GM18951 (cell line): ENCODE data around the gene TMOD2.

Experiments used
- POLR2A ChIP-seq: IDR thresholded peaks from 4 replicates; pipeline ENCODE4 v1.6.1; 2011; ENCODE audit warnings: mild to moderate bottlenecking; ENCODE audit not compliant: insufficient read length, insufficient read depth; ENCODE audit errors: extremely low read depth
- in situ Hi-C: fragments of 300-500 bp; cut with MboI; formaldehyde crosslinking; loops from one replicate; pipeline ENCODE4 v1.12.0; 2022; ENCODE audit warnings: low sequenced_read_pairs, mixed read lengths, inconsistent platforms; ENCODE audit not compliant: unreplicated experiment

The TMOD2 gene

DNA sequence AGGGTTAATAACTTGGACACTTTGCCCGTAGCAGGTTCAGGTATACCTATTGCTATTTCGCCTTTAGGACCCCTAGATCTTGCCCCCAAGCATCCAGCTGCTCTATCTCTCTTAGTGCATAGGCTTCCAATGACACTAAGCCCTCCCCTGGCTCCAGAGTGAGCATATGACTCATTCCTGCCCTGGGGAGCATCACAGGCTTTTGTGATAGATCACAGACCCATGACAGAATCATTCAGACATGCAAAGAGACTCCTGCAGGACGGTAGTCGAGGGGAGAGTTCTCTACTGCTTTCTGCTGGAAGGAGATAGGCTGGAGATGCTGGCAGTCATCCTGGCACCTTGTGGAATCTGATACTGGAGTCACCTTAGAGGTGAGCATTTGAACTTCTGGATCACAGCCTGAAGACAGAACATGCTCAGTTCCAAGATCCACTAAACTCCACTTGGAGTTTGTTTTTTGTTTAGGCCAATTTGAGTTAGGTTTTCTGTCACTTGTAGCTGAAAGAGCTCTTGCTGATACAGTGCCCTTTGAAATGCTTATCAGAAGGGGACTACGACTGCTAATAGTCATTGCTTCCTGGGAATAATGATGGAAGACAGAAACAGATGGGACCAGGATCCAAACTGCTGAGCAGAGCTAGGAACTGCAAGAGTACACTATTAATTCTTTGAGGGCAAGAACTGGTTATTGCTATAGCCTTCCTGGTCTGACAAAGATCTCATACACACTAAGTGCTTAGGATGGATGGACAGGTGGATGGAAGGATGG is 24.9 kb upstream of the TMOD2 start:
- in situ Hi-C loops = no loop called here

DNA sequence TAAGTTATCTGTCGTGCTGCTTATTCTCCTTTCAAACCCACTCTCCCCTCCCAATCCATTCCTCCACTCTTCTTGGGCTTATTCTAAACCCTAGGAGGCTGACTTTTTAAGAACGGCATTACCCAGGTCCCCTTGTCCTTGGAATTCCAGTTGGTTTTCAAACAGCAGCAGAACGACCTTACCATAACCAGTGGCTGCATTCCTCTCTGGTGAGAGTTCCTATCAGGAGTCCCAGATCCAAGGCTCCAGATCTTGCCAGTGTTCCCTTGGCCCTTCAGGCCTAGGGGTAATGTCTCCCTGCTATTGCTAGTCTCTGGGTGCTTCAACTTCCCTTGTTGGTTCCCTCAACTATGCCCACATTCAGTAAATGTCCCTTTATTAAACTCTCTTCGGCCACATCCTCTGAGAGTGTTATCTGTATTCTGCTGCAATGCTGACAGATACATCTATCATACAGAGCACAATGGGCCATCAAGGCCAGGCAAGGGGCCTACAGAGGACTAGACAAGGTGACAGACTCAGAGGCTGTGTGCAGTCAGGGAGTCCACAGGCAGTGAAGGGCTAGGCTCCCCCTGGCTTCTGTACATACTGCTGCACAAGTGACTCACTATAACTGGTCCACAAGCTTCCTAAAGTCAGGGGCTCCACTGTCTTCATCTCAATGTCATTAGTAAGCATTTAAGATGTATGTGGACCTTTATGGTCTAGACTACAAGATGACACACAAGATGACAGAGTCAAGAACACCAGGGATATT is 24.1 kb upstream of the TMOD2 start:
- TF ChIP-seq POLR2A = no peak
- in situ Hi-C loops = no loop called here

More for the DNA sequence above, 24.9 kb upstream of the TMOD2 start:
- peak; percentile 31 for TF ChIP-seq POLR2A

DNA sequence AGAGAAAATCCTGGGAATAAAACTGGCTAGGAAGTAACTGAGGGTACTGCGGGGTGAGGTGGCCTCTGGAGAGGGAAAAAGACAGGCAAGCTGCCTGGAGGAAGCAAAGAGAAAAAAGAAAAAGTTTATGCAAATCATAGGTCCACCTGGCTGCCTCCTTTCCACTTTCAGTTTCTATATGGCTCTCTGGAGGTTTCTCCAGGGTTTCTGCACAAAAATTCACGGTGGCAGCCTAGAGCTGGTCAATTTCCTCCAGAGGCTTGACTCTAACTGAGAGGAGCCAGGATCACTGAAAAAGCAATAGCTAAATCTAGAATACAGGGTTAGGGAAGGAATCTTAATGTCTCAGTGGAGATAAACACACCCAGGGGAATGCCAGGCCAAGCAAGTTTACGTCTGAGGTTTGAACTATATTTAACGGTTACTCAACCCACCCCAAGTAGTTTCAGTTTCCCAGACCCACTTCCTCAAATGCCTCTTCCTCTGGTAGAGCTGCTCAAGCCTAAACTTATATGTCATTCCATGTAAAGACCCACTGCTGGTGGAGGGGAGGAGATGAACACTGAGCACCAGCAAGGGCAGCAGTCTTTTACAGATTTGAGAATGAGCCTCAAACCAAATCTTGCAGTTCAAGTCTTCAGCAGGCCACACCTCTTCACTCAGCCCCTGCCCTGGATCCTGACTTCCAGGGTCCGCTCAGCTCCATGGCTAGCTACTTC is 19.7 kb upstream of the TMOD2 start:
- in situ Hi-C loops = no loop called here
- TF ChIP-seq POLR2A = peak; percentile 45

DNA sequence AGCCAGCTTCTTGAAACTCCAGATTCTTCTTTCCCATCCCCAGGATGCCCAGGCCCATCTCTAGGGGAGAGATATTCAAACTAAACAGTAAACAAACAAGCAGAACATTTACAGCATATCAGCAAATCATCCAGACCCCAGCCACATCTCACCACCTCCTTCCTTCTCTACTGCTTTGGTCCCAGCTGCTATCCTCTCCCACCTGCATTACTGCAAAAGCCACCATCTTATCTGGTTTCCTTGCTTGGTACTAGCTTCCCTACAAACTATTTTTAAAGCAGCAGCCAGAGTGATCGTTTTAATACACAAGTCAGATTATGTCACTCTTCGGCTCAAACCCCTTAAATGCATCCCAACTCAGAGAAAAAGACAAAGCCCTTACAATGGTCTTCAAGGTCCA is 18.8 kb upstream of the TMOD2 start:
- no peak for TF ChIP-seq POLR2A
- in situ Hi-C loops = no loop called here

DNA sequence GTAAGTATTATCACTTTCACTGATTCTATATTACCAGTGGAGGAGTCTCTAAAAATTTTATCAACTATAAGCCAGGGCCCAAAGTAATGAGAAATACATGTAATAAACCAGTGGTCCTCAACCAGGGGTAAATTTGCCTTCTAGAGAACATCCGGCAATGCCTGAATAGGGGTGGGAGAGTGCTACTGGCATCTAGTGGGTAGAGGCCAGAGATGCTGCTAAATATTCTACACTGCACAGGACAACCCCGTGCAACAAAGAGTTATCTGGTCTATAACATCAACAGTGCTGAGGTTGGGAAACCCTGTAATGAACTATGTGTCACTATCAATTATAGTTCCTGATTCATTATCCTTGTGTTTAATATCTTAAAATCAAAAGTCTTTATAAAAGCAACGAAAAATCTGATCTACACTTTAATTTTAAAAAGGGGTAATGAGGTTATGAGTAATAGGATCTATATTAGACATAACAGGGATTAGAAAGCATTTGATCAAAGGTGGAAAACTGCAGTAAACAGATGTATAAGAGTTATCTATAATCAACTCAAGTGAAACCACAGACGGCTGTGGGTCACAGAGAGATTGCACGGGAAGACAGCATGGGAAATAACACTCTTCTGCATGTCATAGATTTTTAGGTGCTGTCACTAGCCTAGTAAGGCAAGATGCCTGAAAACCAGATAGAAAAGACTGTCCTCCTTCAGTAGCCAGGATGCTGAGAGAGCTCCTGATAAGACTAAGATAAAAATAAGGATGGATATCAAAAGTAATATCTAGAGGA is 16.0 kb upstream of the TMOD2 start:
- no peak for TF ChIP-seq POLR2A
- in situ Hi-C loops = no loop called here

DNA sequence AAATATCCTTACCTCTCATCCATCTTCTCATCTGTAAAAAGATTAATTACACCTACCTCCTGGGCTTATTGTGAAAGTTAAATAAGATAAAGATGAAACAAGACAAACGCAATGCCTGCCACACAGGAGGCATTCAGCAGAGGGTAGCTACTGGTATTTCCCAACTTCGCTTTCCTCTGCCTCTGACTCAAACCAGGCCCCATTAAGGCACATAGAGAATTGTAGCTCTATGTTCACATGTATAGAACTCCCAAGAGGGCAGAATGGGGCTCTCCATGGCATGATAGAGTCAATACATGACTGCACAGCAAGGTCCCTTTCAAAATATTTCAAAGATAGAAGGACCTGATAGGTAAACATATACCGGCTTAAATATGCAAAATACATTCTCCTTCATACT is 15.3 kb upstream of the TMOD2 start:
- in situ Hi-C loops = no loop called here
- no peak for TF ChIP-seq POLR2A

DNA sequence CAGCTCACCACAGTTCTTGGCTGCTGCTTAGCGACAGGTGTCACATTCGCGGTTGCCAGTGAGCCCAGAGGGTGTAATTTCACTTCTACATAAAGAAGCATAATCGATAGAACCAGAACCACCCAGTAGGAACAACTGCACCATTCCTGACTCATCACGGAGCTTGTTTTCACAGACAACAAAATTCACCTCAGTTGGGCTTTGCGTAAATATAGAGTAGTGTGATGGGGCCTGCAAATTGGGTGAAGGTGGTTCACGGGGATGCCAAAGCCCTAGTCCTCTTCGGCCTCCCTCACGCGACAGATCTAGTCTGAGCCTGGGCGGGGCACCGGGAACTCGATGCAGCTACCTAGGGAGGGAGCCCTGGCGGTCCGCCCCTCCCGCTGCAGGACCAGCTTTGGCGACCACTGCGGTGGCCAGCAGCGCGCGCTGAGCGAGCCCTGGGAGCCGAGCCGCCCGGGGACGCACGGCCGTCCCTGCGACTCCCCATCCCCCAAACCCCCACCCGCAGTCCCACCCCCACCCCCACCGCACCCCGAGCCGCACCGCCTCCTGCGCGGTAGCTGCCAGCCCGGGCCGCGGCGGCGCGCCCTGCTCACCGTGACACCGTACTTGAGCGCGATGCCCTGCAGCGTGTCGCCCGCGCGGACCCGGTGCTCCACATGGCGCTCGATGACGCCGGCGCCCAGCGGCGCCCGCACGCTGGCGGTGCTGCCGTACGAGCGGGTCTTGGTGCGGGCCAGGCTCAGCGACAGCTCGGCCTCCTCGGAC is 14.5 kb upstream of the TMOD2 start:
- TF ChIP-seq POLR2A = peak; percentile 39
- in situ Hi-C loops = no loop called here

DNA sequence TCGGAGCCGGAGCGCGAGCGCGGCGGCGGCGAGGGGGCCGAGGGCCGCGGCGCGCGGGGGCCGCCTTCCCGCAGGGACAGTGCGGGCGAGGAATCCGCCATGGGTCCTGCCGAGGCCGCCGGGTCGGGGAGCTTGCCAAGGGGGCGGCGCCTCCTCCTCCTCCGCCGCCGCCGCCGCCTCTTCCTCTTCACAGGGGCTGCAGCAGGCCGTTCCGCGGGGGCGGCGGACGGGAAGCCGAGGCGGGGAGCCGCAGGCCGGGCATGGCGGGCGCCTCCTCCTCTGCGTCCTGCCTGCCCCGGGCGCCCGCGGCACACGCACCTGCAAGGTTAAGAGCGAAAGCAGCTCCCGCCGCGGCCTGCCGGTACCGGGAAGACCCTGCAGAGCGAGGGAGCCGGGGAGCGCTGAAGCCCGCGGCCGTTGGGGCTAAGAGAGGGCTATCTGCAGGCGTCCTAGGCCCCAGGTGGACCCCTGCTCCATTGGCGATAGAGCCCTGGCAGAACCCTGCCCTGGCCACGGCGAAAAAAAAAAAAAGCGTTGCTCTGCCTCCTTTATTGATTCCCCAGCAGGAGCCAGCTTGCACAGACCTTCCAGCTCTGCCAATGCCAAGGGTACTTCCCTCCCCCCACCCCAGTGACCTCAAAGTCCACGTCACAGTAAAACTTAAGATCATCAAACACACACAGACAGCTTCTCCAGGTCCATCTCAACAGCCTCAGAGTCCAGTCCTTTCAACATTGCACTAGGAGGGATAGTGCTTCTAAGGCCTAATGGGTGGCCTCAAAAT is 13.7 kb upstream of the TMOD2 start, which contains the start of gene LYSMD2:
Gene LYSMD2 (minus strand): TSS at position 134 of the 784 bp plus-strand sequence. CDS start 33 bp downstream, at position 101.
- in situ Hi-C loops = no loop called here

DNA sequence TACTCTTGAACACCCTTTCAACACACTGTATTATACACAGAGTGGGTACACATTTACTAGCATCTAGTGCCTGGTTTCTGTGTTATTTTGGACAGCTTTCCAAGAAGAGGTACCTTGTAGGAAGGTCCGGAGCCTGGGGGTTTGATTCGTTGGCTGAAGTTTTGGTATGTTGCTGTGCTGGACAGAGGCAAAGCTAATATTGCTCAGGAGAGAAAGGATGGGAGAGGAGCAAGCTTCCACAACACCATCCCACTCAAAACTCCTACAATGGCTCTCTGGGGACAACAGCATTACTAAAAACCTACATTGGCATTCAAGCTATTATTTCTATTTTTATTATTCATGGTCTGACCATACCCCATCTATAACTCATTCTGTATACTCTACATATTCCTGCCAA is 12.8 kb upstream of the TMOD2 start:
- TF ChIP-seq POLR2A = no peak
- in situ Hi-C loops = no loop called here

More for the DNA sequence above, 13.7 kb upstream of the TMOD2 start, which contains the start of gene LYSMD2:
- TF ChIP-seq POLR2A = peak; percentile 68

DNA sequence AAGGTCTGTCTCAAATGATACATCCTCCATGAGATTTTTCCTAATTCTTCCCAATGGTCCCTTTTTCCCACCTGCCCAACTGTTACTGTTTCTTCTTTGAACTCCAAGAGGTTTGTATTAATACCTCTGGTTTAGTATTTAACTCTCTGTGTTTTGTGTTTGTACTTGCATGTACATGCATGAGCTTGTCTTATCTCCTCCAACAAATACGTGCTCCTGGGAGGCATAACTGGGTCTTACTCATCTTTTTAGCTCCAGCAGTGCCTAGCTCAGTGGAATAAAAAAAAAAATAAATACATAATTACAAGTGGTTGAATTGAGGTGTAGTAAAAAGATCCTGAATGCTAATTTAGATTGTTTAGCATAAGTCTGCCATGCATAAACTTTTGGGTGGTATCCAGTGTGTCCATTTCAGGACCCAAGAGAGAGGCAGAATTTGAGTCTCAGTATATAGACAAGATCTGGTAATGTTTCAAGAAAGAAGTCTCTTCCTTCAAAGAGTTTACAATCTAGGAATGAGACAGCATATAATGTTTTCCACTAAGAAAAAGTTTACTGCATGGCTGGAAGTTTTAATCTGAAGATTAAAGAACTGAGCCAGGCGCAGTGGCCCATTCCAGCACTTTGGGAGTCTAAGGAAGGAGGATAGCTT is 12.2 kb upstream of the TMOD2 start:
- TF ChIP-seq POLR2A = no peak
- in situ Hi-C loops = no loop called here

DNA sequence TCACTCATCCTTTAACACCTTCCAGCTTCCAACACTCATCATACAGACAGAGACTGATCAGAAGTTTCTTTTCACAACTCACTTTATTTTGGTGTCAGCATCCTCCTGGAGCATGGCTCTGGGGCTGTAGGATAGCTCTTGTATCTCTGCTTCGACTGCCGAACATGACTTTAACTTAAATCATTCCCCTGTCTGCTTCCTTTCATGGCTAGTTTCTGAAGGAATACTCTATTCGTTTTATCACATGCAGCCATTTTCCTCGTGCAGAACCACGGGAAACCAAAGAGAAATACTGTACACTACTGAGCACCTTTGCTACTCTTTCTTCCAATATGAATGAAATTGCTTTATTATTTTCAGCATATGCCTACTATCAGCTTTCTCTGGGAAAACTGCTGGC is 2.1 kb upstream of the TMOD2 start:
- no peak for TF ChIP-seq POLR2A
- in situ Hi-C loops = no loop called here
